ENCODE results near the gene ANKS4B. TPM values are rescaled to one million over a fixed set of nuclear protein-coding genes. Genes with fewer than 3 reads are reported as not detected.

ANKS4B gene
- total RNA-seq, 1 donor: not detected

- H3K4me3 ChIP-seq (ENCODE audit: low read depth, low read length): no peak overlapping the region
- TF ChIP-seq CTCF (IDR thresholded peaks at IDR 0.05; ENCODE audit: insufficient read depth, low read depth, low read length): no peak
- DNase-seq (ENCODE audit: low read depth): no peak
Measured at GRCh38 chr16:21199607-21200218, 33.8 kb upstream of the ANKS4B start.

GRCh38 chr16:21203155-21203797, 30.2 kb upstream of the ANKS4B start:
- H3K4me3 ChIP-seq (ENCODE audit: low read depth, low read length): no peak overlapping the region
- DNase-seq (ENCODE audit: low read depth): no peak
- no peak for TF ChIP-seq CTCF (IDR thresholded peaks at IDR 0.05; ENCODE audit: insufficient read depth, low read depth, low read length)

- DNase-seq (ENCODE audit: low read depth): no peak
- no peak for TF ChIP-seq CTCF (IDR thresholded peaks at IDR 0.05; ENCODE audit: insufficient read depth, low read depth, low read length)
- H3K4me3 ChIP-seq (ENCODE audit: low read depth, low read length): no peak overlapping the region
Measured at GRCh38 chr16:21205303-21205702, 28.2 kb upstream of the ANKS4B start.

GRCh38 chr16:21206550-21206949, 26.9 kb upstream of the ANKS4B start:
- no peak overlapping the region for H3K4me3 ChIP-seq (ENCODE audit: low read depth, low read length)
- DNase-seq (ENCODE audit: low read depth): no peak
- no peak for TF ChIP-seq CTCF (IDR thresholded peaks at IDR 0.05; ENCODE audit: insufficient read depth, low read depth, low read length)

- H3K4me3 ChIP-seq (ENCODE audit: low read depth, low read length): no peak overlapping the region
- DNase-seq (ENCODE audit: low read depth): no peak
- TF ChIP-seq CTCF (IDR thresholded peaks at IDR 0.05; ENCODE audit: insufficient read depth, low read depth, low read length): no peak
Measured at GRCh38 chr16:21208446-21209230, 24.9 kb upstream of the ANKS4B start.

GRCh38 chr16:21211486-21211885, 22.0 kb upstream of the ANKS4B start, which contains the start of gene ZP2:
Gene ZP2 (minus strand): TSS chr16:21211574. CDS start chr16:21211547, 27 bp downstream.
- no peak within 1 kb of the TSS for H3K4me3 ChIP-seq (ENCODE audit: low read depth, low read length)
- DNase-seq (ENCODE audit: low read depth): no peak
- no peak for TF ChIP-seq CTCF (IDR thresholded peaks at IDR 0.05; ENCODE audit: insufficient read depth, low read depth, low read length)
